ENCODE data around the gene NID1.

The NID1 gene, protein sequence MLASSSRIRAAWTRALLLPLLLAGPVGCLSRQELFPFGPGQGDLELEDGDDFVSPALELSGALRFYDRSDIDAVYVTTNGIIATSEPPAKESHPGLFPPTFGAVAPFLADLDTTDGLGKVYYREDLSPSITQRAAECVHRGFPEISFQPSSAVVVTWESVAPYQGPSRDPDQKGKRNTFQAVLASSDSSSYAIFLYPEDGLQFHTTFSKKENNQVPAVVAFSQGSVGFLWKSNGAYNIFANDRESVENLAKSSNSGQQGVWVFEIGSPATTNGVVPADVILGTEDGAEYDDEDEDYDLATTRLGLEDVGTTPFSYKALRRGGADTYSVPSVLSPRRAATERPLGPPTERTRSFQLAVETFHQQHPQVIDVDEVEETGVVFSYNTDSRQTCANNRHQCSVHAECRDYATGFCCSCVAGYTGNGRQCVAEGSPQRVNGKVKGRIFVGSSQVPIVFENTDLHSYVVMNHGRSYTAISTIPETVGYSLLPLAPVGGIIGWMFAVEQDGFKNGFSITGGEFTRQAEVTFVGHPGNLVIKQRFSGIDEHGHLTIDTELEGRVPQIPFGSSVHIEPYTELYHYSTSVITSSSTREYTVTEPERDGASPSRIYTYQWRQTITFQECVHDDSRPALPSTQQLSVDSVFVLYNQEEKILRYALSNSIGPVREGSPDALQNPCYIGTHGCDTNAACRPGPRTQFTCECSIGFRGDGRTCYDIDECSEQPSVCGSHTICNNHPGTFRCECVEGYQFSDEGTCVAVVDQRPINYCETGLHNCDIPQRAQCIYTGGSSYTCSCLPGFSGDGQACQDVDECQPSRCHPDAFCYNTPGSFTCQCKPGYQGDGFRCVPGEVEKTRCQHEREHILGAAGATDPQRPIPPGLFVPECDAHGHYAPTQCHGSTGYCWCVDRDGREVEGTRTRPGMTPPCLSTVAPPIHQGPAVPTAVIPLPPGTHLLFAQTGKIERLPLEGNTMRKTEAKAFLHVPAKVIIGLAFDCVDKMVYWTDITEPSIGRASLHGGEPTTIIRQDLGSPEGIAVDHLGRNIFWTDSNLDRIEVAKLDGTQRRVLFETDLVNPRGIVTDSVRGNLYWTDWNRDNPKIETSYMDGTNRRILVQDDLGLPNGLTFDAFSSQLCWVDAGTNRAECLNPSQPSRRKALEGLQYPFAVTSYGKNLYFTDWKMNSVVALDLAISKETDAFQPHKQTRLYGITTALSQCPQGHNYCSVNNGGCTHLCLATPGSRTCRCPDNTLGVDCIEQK

DNA sequence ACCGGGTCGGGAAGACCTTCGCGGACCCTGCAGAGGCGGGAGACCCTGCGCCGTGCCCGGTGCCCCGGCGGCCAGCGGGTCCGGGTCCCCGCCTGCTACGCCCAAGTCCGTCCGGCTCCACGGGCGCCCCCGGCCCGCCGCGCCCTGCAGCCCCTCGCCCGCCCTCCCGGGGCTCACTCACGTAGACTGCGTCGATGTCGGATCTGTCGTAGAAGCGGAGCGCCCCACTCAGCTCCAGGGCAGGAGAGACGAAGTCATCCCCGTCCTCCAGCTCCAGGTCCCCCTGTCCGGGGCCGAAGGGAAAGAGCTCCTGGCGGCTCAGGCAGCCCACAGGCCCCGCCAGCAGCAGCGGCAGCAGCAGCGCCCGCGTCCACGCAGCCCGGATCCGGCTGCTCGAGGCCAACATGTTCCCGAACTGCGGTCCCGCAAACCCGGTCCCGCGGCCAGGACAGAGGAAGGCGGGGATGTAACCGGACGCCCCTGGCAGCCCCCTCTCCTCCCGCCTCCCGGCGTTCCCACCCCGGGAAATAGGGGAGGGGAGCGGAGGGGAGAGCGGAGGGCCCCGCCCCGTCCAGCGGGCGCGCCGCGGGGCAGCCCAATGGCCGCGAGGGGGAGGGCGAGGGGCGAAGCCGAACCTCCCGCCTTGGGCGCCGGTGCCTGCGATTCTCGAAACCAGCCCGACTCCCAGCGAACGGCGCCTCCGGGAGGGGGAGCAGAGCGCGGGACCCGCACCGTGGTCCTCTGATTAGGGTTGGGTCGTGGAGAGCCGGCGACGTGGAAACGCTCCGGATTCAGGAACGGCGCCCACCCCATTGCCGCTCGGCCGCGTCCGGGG lies at the start of gene NID1:
Gene NID1, minus strand, starts transcription at position 417 of the 835 bp plus-strand sequence. Its CDS starts 11 bp downstream, at position 406.
- peak; percentile 46 for DNase-seq

- no peak for DNase-seq
Measured at GRCh38 chr1:236114076-236114747, 49.3 kb upstream of the NID1 start.

- DNase-seq: no peak
Measured at GRCh38 chr1:236113324-236114032, 48.6 kb upstream of the NID1 start.

DNA sequence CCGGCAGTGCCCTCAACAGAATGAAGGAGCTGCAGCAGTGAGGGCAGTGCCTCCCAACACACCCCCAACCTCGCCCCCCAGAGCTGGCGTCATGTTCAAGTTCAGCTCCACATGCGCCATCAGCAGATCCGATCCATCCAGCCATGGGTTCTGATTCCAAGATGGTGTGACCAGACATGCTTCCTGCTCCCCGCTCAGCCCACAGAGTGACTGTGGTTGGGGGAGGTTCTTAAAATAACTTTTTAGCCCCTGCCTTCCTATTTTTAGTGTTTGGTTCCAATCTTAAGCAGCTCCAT lies 47.4 kb upstream of the NID1 start:
- DNase-seq: no peak

DNA sequence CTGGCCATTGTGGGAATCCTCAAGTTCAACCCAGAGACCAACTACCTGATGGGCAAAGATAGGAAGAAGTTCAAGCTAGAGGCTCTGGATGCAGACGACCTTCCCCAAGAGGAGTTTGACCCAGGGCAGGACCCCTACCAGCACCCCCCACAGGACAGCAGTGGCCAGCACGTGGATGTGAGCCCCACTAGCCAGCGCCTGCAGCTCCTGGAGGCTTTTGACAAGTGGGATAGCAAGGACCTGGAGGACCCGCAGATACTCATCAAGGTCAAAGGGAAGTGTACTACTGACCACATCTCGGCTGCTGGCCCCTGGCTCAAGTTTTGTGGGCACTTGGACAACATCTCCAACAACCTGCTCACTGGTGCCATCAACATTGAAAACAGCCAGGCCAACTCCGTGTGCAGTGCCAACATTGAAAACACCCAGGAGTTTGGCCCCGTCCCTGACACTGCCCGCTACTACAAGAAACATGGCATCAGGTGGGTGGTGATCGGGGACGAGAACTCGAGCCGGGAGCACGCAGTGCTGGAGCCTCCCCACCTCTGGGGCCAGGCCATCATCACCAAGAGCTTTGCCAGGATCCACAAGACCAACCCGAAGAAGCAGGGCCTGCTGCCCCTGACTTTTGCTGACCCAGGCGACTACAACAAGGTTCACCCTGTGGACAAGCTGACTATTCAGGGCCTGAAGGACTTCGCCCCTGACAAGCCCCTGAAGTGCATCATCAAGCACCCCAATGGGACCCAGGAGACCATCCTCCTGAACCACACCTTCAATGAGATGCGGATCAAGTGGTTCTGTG lies 46.8 kb upstream of the NID1 start:
- no peak for DNase-seq

- no peak for DNase-seq
Measured at GRCh38 chr1:236110137-236110536, 45.2 kb upstream of the NID1 start.

- no peak for DNase-seq
Measured at GRCh38 chr1:236108027-236108648, 43.2 kb upstream of the NID1 start.

- DNase-seq: no peak
Measured at GRCh38 chr1:236107121-236107907, 42.4 kb upstream of the NID1 start.

GRCh38 chr1:236103646-236104218 lies 38.8 kb upstream of the NID1 start:
- peak; percentile 45 for DNase-seq

DNA sequence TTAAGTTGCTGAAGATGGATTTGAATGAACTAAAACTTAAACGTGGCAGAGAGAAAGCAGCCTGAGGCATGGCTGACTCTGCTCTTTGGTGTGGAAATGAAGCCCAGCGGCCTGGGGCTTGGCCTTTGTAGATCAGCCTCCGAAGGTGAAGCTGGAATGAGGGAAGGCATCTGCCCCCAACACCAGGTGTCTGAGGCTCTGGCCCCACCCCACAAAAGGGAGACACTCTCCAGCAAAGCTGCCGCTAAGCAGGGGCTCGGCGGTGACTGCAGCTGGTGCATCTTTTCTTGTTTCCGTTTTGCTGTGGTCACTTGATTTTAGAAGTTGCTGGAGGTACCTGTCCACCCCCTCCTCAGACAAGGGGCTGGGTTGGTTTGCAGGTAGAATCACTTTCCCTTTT lies 38.2 kb upstream of the NID1 start:
- DNase-seq: no peak

DNA sequence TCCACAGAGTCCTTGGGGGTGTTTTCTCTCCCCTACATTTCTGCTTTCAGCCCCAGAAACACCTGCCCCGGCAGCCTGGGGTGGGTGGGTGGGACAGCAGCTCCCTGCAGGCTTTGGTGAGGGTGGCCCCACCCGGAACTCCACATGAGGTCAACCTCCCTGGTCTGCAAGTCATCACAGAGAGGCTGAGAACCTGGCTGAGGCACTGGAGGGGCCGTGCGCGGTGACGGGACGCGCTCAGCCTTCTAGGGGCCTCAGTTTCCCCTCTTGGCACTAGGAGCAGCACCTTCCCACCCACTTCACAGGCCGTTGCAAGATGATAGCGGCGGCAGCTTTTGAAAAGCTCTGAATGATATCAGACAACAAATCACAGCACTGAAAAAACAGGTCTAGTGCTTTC lies 37.7 kb upstream of the NID1 start:
- DNase-seq: no peak

GRCh38 chr1:236101233-236102200 lies 36.6 kb upstream of the NID1 start:
- no peak for DNase-seq

GRCh38 chr1:236100799-236101198 lies 35.9 kb upstream of the NID1 start:
- no peak for DNase-seq

DNA sequence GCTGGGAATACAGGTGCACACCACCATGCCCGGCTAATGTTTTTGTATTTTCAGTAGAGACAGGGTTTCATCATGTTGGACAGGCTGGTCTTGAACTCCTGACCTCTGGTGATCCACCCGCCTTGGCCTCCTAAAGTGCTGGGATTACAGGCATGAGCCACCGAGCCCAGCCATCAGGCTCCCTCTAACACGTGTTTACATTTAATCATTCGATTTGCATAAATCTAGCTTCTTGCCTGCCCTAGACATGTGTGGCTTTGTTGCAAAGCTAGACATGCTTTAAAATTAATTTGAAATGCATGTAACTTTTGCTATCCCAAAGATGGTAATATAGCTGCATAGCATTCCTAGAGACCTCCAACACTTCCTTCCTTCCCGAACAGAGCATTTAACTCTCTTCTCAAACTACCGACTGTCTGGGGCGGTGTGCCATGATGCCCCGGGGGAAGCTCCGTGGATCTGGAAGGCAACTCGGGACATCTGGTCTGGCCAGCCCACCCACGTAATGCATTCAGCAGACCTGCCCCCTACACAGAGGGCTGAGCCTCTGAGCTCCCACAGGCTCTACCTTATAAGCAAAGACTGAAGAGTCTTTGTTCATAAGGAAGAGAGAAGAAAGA lies 34.6 kb upstream of the NID1 start:
- no peak for DNase-seq

DNA sequence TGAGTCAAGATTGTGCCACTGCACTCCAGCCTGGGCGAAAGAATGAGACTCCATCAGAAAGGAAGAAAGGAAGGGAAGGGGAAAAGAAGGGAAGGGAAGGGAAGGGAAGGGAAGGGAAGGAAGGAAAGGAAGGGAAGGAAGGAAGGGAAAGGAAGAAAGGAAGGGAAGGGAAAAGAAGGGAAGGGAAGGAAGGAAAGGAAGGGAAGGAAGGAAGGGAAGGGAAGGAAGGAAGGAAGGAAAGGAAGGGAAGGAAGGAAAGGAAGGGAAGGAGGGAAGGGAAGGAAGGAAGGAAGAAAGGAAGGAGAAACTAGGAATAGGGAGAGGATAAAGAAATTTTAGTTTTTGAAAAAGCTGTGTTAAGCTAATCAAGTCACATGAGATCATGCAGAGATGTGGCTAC lies 33.4 kb upstream of the NID1 start:
- no peak for DNase-seq

- peak; percentile 85 for DNase-seq
Measured at GRCh38 chr1:236096660-236097482, 32.0 kb upstream of the NID1 start.
